HCT116 (cell line): ENCODE measurements around the gene SHH. TPM values are rescaled to one million over a fixed set of nuclear protein-coding genes. Genes with fewer than 3 reads are reported as not detected.

Experiments
- ATAC-seq: fragments of 200-7000 bp; cut with Tn5 transposase; 2 replicates; pipeline ENCODE4 v1.9.1; 2020; ENCODE audit warnings: mild to moderate bottlenecking, moderate library complexity
- BruUV-seq: library from RNA; stranded (reverse); fragments of 400-500 nt; replicated peaks from 2 replicates; lab custom pipeline; 2021; lab: Mats Ljungman, UMichigan
- CTCF ChIA-PET: fragments of 300-600 bp; sonication (Branson Sonifier 250); formaldehyde crosslinking; loops from one replicate; lab custom pipeline; 2021; ENCODE audit warnings: antibody characterized with exemption; lab: Charles Lee
- POLR2A ChIA-PET: fragments of 300-600, 350-600 bp; sonication (Branson Sonifier 250); formaldehyde crosslinking; loops from one replicate; lab custom pipeline; 2021; ENCODE audit warnings: antibody characterized with exemption; lab: Charles Lee
- RAD21 ChIA-PET, 2 experiments: fragments of 300-600 bp; sonication (Branson Sonifier 250); formaldehyde crosslinking; loops; one replicate each; lab custom pipeline; 2023; ENCODE audit warnings: low total read pairs in 2 of 2; ENCODE audit not compliant: uncharacterized antibody in 2 of 2, unreplicated experiment in 2 of 2, low non-redundant PET in 1 of 2; lab: Charles Lee
- DNase-seq: peaks from one replicate; pipeline ENCODE4 v3.0.0-alpha.2; 2010; ENCODE audit warnings: low read depth, low spot score
- H2AFZ ChIP-seq: fragments of 200-600 bp; shearing (Covaris generic), sonication (generic); 2 replicates; pipeline ENCODE4 v1.6.1; 2017; ENCODE audit warnings: low read depth, mixed run types, mixed read lengths, antibody characterized with exemption, low read length; ENCODE audit not compliant: poor library complexity, severe bottlenecking
- H3K27ac ChIP-seq: 2 replicates; pipeline ENCODE4 v1.5.1; 2012; ENCODE audit warnings: low read depth, low read length
- H3K27me3 ChIP-seq: fragments of 200-600 bp; sonication (generic); 2 replicates; pipeline ENCODE4 v1.6.1; 2016; ENCODE audit warnings: mixed run types, low read length, mixed read lengths; ENCODE audit not compliant: insufficient read depth
- H3K36me3 ChIP-seq, 2 experiments: fragments of 200-500 bp in 1 of 2; fragments of 200-600 bp in 1 of 2; sonication (Bioruptor generic) in 1 of 2; sonication (generic) in 1 of 2; 2 replicates each; pipeline versions ENCODE4 v1.5.1 to v1.6.1; 2014 to 2016; ENCODE audit warnings: low read length in 2 of 2, inconsistent platforms in 1 of 2, mixed read lengths in 1 of 2, mixed run types in 1 of 2; ENCODE audit not compliant: insufficient read depth in 2 of 2, control insufficient read depth in 1 of 2
- H3K4me1 ChIP-seq, 2 experiments: fragments of 200-600 bp in 1 of 2; sonication (generic) in 1 of 2; 2 replicates each; pipeline versions ENCODE4 v1.5.1 to v1.6.1; 2012 to 2017; ENCODE audit warnings: low read length in 2 of 2, inconsistent platforms in 1 of 2, mild to moderate bottlenecking in 1 of 2, mixed read lengths in 1 of 2, mixed run types in 1 of 2, moderate library complexity in 1 of 2; ENCODE audit not compliant: insufficient read depth in 2 of 2, control insufficient read depth in 1 of 2
- H3K4me2 ChIP-seq: fragments of 200-600 bp; sonication (generic); 2 replicates; pipeline ENCODE4 v1.6.1; 2017; ENCODE audit warnings: mixed run types, low read length, mixed read lengths
- H3K4me3 ChIP-seq, 2 experiments: fragments of 200-600 bp in 1 of 2; sonication (generic) in 1 of 2; replicated peaks in 1 of 2; 2 replicates each; pipeline ENCODE4 v1.5.1; 2011 to 2016; ENCODE audit warnings: low read length in 2 of 2, control low read depth in 1 of 2, low read depth in 1 of 2, mild to moderate bottlenecking in 1 of 2, mixed read lengths in 1 of 2, mixed run types in 1 of 2
- H3K79me2 ChIP-seq: fragments of 200-600 bp; sonication (generic); 2 replicates; pipeline ENCODE4 v1.6.1; 2017; ENCODE audit warnings: mild to moderate bottlenecking, mixed run types, low read length, moderate library complexity, mixed read lengths; ENCODE audit not compliant: insufficient read depth
- H3K9ac ChIP-seq: fragments of 200-600 bp; sonication (generic); 2 replicates; pipeline ENCODE4 v1.6.1; 2016; ENCODE audit warnings: low read length, mixed read lengths
- H3K9me2 ChIP-seq: fragments of 200-600 bp; sonication (generic), shearing (Covaris generic); 2 replicates; pipeline ENCODE4 v1.6.1; 2017; ENCODE audit warnings: mixed run types, mild to moderate bottlenecking, moderate library complexity; ENCODE audit not compliant: insufficient read depth
- H3K9me3 ChIP-seq, 2 experiments: fragments of 200-500 bp in 1 of 2; fragments of 200-600 bp in 1 of 2; sonication (Bioruptor generic) in 1 of 2; sonication (generic) in 1 of 2; 2 replicates each; pipeline ENCODE4 v1.6.1; 2014 to 2017; ENCODE audit warnings: low read length in 2 of 2, mixed read lengths in 2 of 2, inconsistent platforms in 1 of 2, low read depth in 1 of 2, mild to moderate bottlenecking in 1 of 2, mixed run types in 1 of 2, moderate library complexity in 1 of 2; ENCODE audit not compliant: control insufficient read depth in 1 of 2, insufficient read depth in 1 of 2
- H4K20me1 ChIP-seq: fragments of 200-600 bp; sonication (generic), shearing (Covaris generic); 2 replicates; pipeline ENCODE4 v1.6.1; 2017; ENCODE audit warnings: mixed run types, mild to moderate bottlenecking, moderate library complexity; ENCODE audit not compliant: insufficient read depth
- ATF3 ChIP-seq: IDR thresholded peaks from 2 replicates; pipeline ENCODE4 v1.6.1; 2012
- CBX3 ChIP-seq: IDR thresholded peaks from 2 replicates; pipeline ENCODE4 v1.6.1; 2012; ENCODE audit warnings: low read depth
- CEBPB ChIP-seq: IDR thresholded peaks from 2 replicates; pipeline ENCODE4 v1.6.1; 2012; ENCODE audit warnings: low read depth
- EGR1 ChIP-seq: IDR thresholded peaks from 2 replicates; pipeline ENCODE4 v1.6.1; 2012; ENCODE audit warnings: low read depth
- EZH2 ChIP-seq: fragments of 200-600 bp; sonication (generic); IDR thresholded peaks from 2 replicates; pipeline ENCODE4 v1.6.1; 2017; ENCODE audit warnings: antibody characterized with exemption, mixed run types
- EZH2phosphoT487 ChIP-seq: fragments of 200-600 bp; IDR thresholded peaks from 2 replicates; pipeline ENCODE4 v1.6.1; 2018; ENCODE audit warnings: antibody characterized with exemption, borderline replicate concordance
- FOSL1 ChIP-seq: IDR thresholded peaks from 2 replicates; pipeline ENCODE4 v1.6.1; 2012; ENCODE audit warnings: low read depth
- JUND ChIP-seq: IDR thresholded peaks from 2 replicates; pipeline ENCODE4 v1.6.1; 2012
- MAX ChIP-seq: IDR thresholded peaks from 2 replicates; pipeline ENCODE4 v1.6.1; 2012
- POLR2A ChIP-seq: IDR thresholded peaks from 2 replicates; pipeline ENCODE4 v1.7.0; 2011; ENCODE audit warnings: borderline replicate concordance; ENCODE audit not compliant: insufficient read depth, insufficient read length; ENCODE audit errors: extremely low read depth
- POLR2AphosphoS5 ChIP-seq: IDR thresholded peaks from 2 replicates; pipeline ENCODE4 v1.6.1; 2011; ENCODE audit warnings: mild to moderate bottlenecking, low read depth, low read length, moderate library complexity
- RAD21 ChIP-seq: IDR thresholded peaks from 2 replicates; pipeline ENCODE4 v1.6.1; 2012; ENCODE audit warnings: low read depth, mild to moderate bottlenecking
- REST ChIP-seq: IDR thresholded peaks from 2 replicates; pipeline ENCODE4 v1.6.1; 2012; ENCODE audit warnings: low read depth
- SRF ChIP-seq: IDR thresholded peaks from 2 replicates; pipeline ENCODE4 v1.6.1; 2012; ENCODE audit warnings: low read depth
- TCF7L2 ChIP-seq: IDR thresholded peaks from 2 replicates; pipeline ENCODE4 v1.7.0; 2011; ENCODE audit warnings: borderline replicate concordance, inconsistent platforms; ENCODE audit not compliant: insufficient read depth, insufficient read length; ENCODE audit errors: extremely low read depth
- ZFX ChIP-seq: fragments of 450-650 bp; IDR thresholded peaks from 2 replicates; pipeline ENCODE4 v1.6.1; 2017
- ZNF274 ChIP-seq: fragments of 200-500 bp; sonication (Bioruptor generic); IDR thresholded peaks from 2 replicates; pipeline ENCODE4 v1.6.1; 2014; ENCODE audit warnings: mild to moderate bottlenecking, low read depth, low read length, inconsistent platforms
- intact Hi-C: fragments of 100-400 bp; cut with micrococcal nuclease; formaldehyde crosslinking; loops from 2 replicates; pipeline ENCODE4 v1.10.0; 2022
- total RNA-seq: library from RNA; stranded (reverse); gene quantifications from one replicate; pipeline ENCODE4 v1.2.1, GENCODE V29; 2021; ENCODE audit not compliant: unreplicated experiment

The SHH gene
- total RNA-seq, 1 experiment from 2014 or later: 0.32 TPM

GRCh38 chr7:155750255-155751125, 61.8 kb downstream of the SHH start:
- POLR2A ChIA-PET: no interaction called here
- TF ChIP-seq RAD21 (no peak), MAX (no peak), REST (no peak), CEBPB (no peak), EGR1 (no peak), EZH2 (no peak), CBX3 (no peak), ZFX (no peak), TCF7L2 (no peak), JUND (no peak), SRF (no peak), EZH2phosphoT487 (no peak), ZNF274 (no peak), POLR2A (no peak), POLR2AphosphoS5 (no peak), FOSL1 (no peak), ATF3 (no peak)
- RAD21 ChIA-PET: no interaction called here
- CTCF ChIA-PET: no interaction called here
- 0 out of 2 replicates have a peak, but pooled peaks cover 3% of the 10 kb centered on the region for H4K20me1 ChIP-seq
- no peak overlapping the region for H3K9ac ChIP-seq
- no peak overlapping the region for H2AFZ ChIP-seq
- H3K4me2 ChIP-seq: no peak overlapping the region
- H3K79me2 ChIP-seq: peaks cover 83% of the 10 kb centered on the region
- no peak for DNase-seq
- BruUV-seq: no TSS peak
- no peaks in the 10 kb centered on the region for H3K9me2 ChIP-seq
- no peak overlapping the region for H3K27ac ChIP-seq
- no peak for ATAC-seq
- H3K9me3 ChIP-seq: no peaks in the 10 kb centered on the region
- H3K27me3 ChIP-seq: no peaks in the 10 kb centered on the region
- no peak overlapping the region for H3K4me3 ChIP-seq
- intact Hi-C loops: no loop called here
- H3K4me1 ChIP-seq: no peaks in the 10 kb centered on the region
- peaks cover 2 to 4% of the 10 kb centered on the region in 2 experiments; a peak in 2 of 4 replicates for H3K36me3 ChIP-seq

Other genes with a start within 250 kb of the SHH start
- 64.3 TPM for gene RBM33, start 167.8 kb downstream of the SHH start, total RNA-seq